IPS-18a (cell line): ENCODE results near the gene LAMA2.
"Not testable (repeated sequence)": the region's sequence is repeated elsewhere in the genome, so short reads cannot be mapped to it uniquely, and the experiment has no call there.

Experiments used
- H3K27ac ChIP-seq: one replicate; pipeline ENCODE4 v1.5.1; 2013; ENCODE audit warnings: low read length
- H3K27me3 ChIP-seq: one replicate; pipeline ENCODE4 v1.6.1; 2013; ENCODE audit warnings: mild to moderate bottlenecking, low read length; ENCODE audit not compliant: control insufficient read depth, insufficient read depth
- H3K36me3 ChIP-seq: one replicate; pipeline ENCODE4 v1.6.1; 2013; ENCODE audit warnings: low read depth, low read length; ENCODE audit not compliant: control insufficient read depth
- H3K4me1 ChIP-seq: one replicate; pipeline ENCODE4 v1.6.1; 2013; ENCODE audit warnings: low read depth, low read length; ENCODE audit not compliant: control insufficient read depth
- H3K4me3 ChIP-seq: one replicate; pipeline ENCODE4 v1.5.1; 2013; ENCODE audit warnings: low read length
- H3K9ac ChIP-seq: one replicate; pipeline ENCODE4 v1.6.1; 2013; ENCODE audit warnings: mild to moderate bottlenecking, low read length, moderate library complexity
- H3K9me3 ChIP-seq: one replicate; pipeline ENCODE4 v1.6.1; 2013; ENCODE audit warnings: low read depth, low read length; ENCODE audit not compliant: control insufficient read depth

LAMA2 gene

DNA sequence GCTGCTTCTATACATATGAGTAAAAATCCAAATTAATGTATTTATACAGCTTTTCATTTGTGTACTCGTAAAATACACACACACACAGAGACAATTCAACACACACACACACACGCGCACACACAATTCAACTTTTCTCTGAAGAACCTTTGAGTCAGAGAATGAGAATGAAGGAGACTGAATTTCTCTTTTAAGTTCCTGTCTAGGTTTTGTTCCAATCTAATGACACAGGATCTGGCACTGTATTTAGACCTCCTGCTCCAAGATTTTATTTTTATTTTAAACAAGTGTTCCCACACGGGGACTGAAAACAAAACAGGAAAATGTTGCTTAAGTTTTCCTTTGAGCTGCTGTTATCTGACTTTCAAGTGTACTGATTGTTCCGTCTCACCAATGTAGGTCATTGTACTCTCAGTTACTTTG is 250.8 kb downstream of the LAMA2 start:
- Histone ChIP-seq H3K9me3 (no peaks in the 10 kb centered on the region), H3K4me3 (no peak overlapping the region), H3K9ac (no peak overlapping the region), H3K36me3 (no peaks in the 10 kb centered on the region), H3K4me1 (no peaks in the 10 kb centered on the region), H3K27me3 (no peaks in the 10 kb centered on the region), H3K27ac (no peak overlapping the region)

- Histone ChIP-seq H3K4me3 (no peak overlapping the region), H3K27ac (no peak overlapping the region), H3K27me3 (no peaks in the 10 kb centered on the region), H3K9me3 (no peaks in the 10 kb centered on the region), H3K4me1 (no peaks in the 10 kb centered on the region), H3K36me3 (no peaks in the 10 kb centered on the region), H3K9ac (no peak overlapping the region)
These were observed 251.6 kb downstream of the LAMA2 start for GRCh38 chr6:129134535-129134934.

GRCh38 chr6:129135451-129135850 is 252.5 kb downstream of the LAMA2 start:
- Histone ChIP-seq H3K9ac (no peak overlapping the region), H3K4me3 (no peak overlapping the region), H3K4me1 (no peaks in the 10 kb centered on the region), H3K27ac (no peak overlapping the region), H3K9me3 (no peaks in the 10 kb centered on the region), H3K36me3 (no peaks in the 10 kb centered on the region), H3K27me3 (no peaks in the 10 kb centered on the region)

GRCh38 chr6:129136751-129137150 is 253.8 kb downstream of the LAMA2 start:
- Histone ChIP-seq H3K9me3 (no peaks in the 10 kb centered on the region), H3K9ac (no peak overlapping the region), H3K27ac (no peak overlapping the region), H3K36me3 (no peaks in the 10 kb centered on the region), H3K4me1 (no peaks in the 10 kb centered on the region), H3K27me3 (no peaks in the 10 kb centered on the region), H3K4me3 (no peak overlapping the region)

GRCh38 chr6:129138739-129139405 is 255.9 kb downstream of the LAMA2 start:
- Histone ChIP-seq H3K27ac (no peak overlapping the region), H3K36me3 (no peaks in the 10 kb centered on the region), H3K27me3 (no peaks in the 10 kb centered on the region), H3K4me3 (no peak overlapping the region), H3K9me3 (no peaks in the 10 kb centered on the region), H3K4me1 (no peaks in the 10 kb centered on the region), H3K9ac (no peak overlapping the region)

GRCh38 chr6:129140526-129140925 is 257.6 kb downstream of the LAMA2 start:
- H3K9ac ChIP-seq: no peak overlapping the region
- no peaks in the 10 kb centered on the region for H3K36me3 ChIP-seq
- H3K27me3 ChIP-seq: no peaks in the 10 kb centered on the region
- H3K4me1 ChIP-seq: no peaks in the 10 kb centered on the region
- H3K9me3 ChIP-seq: no peaks in the 10 kb centered on the region
- no peak overlapping the region for H3K27ac ChIP-seq
- H3K4me3 ChIP-seq: no peak overlapping the region

- Histone ChIP-seq H3K9me3 (no peaks in the 10 kb centered on the region), H3K4me3 (no peak overlapping the region), H3K36me3 (no peaks in the 10 kb centered on the region), H3K27ac (no peak overlapping the region), H3K9ac (no peak overlapping the region), H3K27me3 (no peaks in the 10 kb centered on the region), H3K4me1 (no peaks in the 10 kb centered on the region)
These were observed 258.6 kb downstream of the LAMA2 start for GRCh38 chr6:129141499-129141898.

- no peaks in the 10 kb centered on the region for H3K27me3 ChIP-seq
- no peaks in the 10 kb centered on the region for H3K4me1 ChIP-seq
- no peak overlapping the region for H3K27ac ChIP-seq
- H3K9ac ChIP-seq: no peak overlapping the region
- H3K9me3 ChIP-seq: no peaks in the 10 kb centered on the region
- no peaks in the 10 kb centered on the region for H3K36me3 ChIP-seq
- H3K4me3 ChIP-seq: no peak overlapping the region
These were observed 264.0 kb downstream of the LAMA2 start for GRCh38 chr6:129146902-129147301.

DNA sequence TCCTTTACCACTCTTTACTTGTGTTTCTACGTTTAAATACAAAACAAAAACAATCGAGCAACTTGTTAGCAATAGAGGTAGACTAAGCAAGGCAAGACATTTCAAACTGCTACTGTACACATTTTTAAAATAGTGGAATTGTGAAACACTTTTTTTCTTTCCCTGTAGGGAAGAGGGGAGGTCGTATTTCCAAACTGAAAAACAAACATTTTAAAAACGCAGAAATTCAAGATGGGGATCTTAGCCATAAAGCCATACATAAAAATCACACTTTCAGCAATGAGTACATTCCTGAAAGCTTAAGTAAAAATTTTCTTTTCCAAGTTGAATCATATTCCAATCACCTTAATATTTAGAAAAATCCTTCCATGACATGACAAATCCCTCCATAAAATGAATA is 267.6 kb downstream of the LAMA2 start:
- H3K9ac ChIP-seq: no peak overlapping the region
- H3K36me3 ChIP-seq: no peaks in the 10 kb centered on the region
- no peak overlapping the region for H3K27ac ChIP-seq
- H3K4me3 ChIP-seq: no peak overlapping the region
- H3K4me1 ChIP-seq: no peaks in the 10 kb centered on the region
- no peaks in the 10 kb centered on the region for H3K9me3 ChIP-seq
- H3K27me3 ChIP-seq: no peaks in the 10 kb centered on the region

- Histone ChIP-seq H3K9ac (no peak overlapping the region), H3K27ac (no peak overlapping the region), H3K9me3 (no peaks in the 10 kb centered on the region), H3K4me1 (no peaks in the 10 kb centered on the region), H3K4me3 (no peak overlapping the region), H3K36me3 (no peaks in the 10 kb centered on the region), H3K27me3 (no peaks in the 10 kb centered on the region)
These were observed 270.3 kb downstream of the LAMA2 start for GRCh38 chr6:129153257-129153656.

DNA sequence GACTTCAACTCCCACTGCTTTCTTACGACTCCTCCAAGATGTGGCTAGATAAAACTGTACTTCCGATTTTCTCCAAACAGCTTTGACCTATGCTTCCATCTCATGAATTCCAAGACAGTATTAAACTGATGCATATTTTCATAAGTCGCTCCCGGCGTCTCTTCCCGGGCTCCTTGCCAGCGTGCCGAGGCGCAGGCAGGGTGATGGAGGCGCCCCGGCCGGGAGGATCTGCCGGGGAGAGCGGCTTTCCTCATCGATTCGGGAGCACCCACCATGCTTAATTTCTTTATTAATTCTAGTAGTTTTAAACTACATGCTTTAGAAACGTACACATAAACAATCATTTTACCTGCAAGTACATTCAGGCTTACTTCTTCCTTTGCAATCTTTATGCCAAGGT is 276.3 kb downstream of the LAMA2 start:
- H3K36me3 ChIP-seq, H3K4me1 ChIP-seq, H3K4me3 ChIP-seq, H3K27ac ChIP-seq, H3K9ac ChIP-seq, H3K9me3 ChIP-seq, H3K27me3 ChIP-seq: not testable (repeated sequence)

- Histone ChIP-seq H3K9ac (no peak overlapping the region), H3K27me3 (no peaks in the 10 kb centered on the region), H3K9me3 (no peaks in the 10 kb centered on the region), H3K27ac (no peak overlapping the region), H3K4me1 (no peaks in the 10 kb centered on the region), H3K36me3 (no peaks in the 10 kb centered on the region), H3K4me3 (no peak overlapping the region)
These were observed 279.7 kb downstream of the LAMA2 start for GRCh38 chr6:129162605-129163004.
